H9 (cell line): ENCODE data around the gene SLC6A8. TPM values are rescaled to one million over a fixed set of nuclear protein-coding genes. Genes with fewer than 3 reads are reported as not detected.

Experiments
- DNase-seq: peaks from one replicate; pipeline ENCODE4 v3.0.0-alpha.2; 2017
- H2AFZ ChIP-seq: one replicate; pipeline ENCODE4 v1.6.1; 2013; ENCODE audit warnings: mild to moderate bottlenecking, low read length, control low read depth, moderate library complexity
- H2AK5ac ChIP-seq: 2 replicates; pipeline ENCODE4 v1.6.1; 2013; ENCODE audit warnings: low read length, control low read depth, mixed read lengths; ENCODE audit not compliant: insufficient read length
- H2BK120ac ChIP-seq: one replicate; pipeline ENCODE4 v1.6.1; 2013; ENCODE audit warnings: low read depth, mild to moderate bottlenecking, low read length, control low read depth, inconsistent platforms; ENCODE audit not compliant: poor library complexity, severe bottlenecking
- H2BK12ac ChIP-seq: 2 replicates; pipeline ENCODE4 v1.6.1; 2013; ENCODE audit warnings: low read length, control low read depth, mixed read lengths, low read depth; ENCODE audit not compliant: insufficient read length
- H2BK15ac ChIP-seq: 2 replicates; pipeline ENCODE4 v1.6.1; 2013; ENCODE audit warnings: low read depth, low read length, control low read depth
- H2BK20ac ChIP-seq: one replicate; pipeline ENCODE4 v1.6.1; 2013; ENCODE audit warnings: low read depth, mild to moderate bottlenecking, low read length, control low read depth, inconsistent platforms; ENCODE audit not compliant: poor library complexity, severe bottlenecking
- H2BK5ac ChIP-seq: 2 replicates; pipeline ENCODE4 v1.6.1; 2013; ENCODE audit warnings: low read length, control low read depth, mixed read lengths; ENCODE audit not compliant: insufficient read length
- H3K14ac ChIP-seq: 2 replicates; pipeline ENCODE4 v1.6.1; 2013; ENCODE audit warnings: low read length, control low read depth; ENCODE audit not compliant: insufficient read depth
- H3K18ac ChIP-seq: 2 replicates; pipeline ENCODE4 v1.6.1; 2013; ENCODE audit warnings: low read depth, mild to moderate bottlenecking, mixed read lengths, low read length, control low read depth; ENCODE audit not compliant: insufficient read length
- H3K23ac ChIP-seq: 2 replicates; pipeline ENCODE4 v1.6.1; 2013; ENCODE audit warnings: low read length, control low read depth, mixed read lengths, low read depth; ENCODE audit not compliant: insufficient read length
- H3K23me2 ChIP-seq: 2 replicates; pipeline ENCODE4 v1.6.1; 2013; ENCODE audit warnings: low read depth, mild to moderate bottlenecking, mixed read lengths, low read length, control low read depth; ENCODE audit not compliant: insufficient read length, poor library complexity, severe bottlenecking
- H3K27ac ChIP-seq: 2 replicates; pipeline ENCODE4 v1.5.1; 2013; ENCODE audit warnings: low read length, control low read depth, mixed read lengths, low read depth; ENCODE audit not compliant: insufficient read length
- H3K27me3 ChIP-seq: 2 replicates; pipeline ENCODE4 v1.6.1; 2013; ENCODE audit warnings: low read length, control low read depth, inconsistent platforms; ENCODE audit not compliant: insufficient read depth
- H3K4ac ChIP-seq: 2 replicates; pipeline ENCODE4 v1.6.1; 2013; ENCODE audit warnings: low read depth, mild to moderate bottlenecking, control low read depth, inconsistent platforms, low read length, moderate library complexity
- H3K4me1 ChIP-seq: 2 replicates; pipeline ENCODE4 v1.6.1; 2013; ENCODE audit warnings: low read length, control low read depth, inconsistent platforms; ENCODE audit not compliant: insufficient read depth
- H3K4me2 ChIP-seq: 2 replicates; pipeline ENCODE4 v1.6.1; 2013; ENCODE audit warnings: low read length, control low read depth, mixed read lengths; ENCODE audit not compliant: insufficient read length, insufficient read depth
- H3K56ac ChIP-seq: 2 replicates; pipeline ENCODE4 v1.6.1; 2013; ENCODE audit warnings: low read depth, mild to moderate bottlenecking, mixed read lengths, low read length, control low read depth; ENCODE audit not compliant: insufficient read length
- H3K79me1 ChIP-seq: 2 replicates; pipeline ENCODE4 v1.6.1; 2013; ENCODE audit warnings: low read depth, mild to moderate bottlenecking, moderate library complexity, low read length, control low read depth, inconsistent platforms; ENCODE audit not compliant: insufficient read depth, poor library complexity, severe bottlenecking
- H3K79me2 ChIP-seq: 2 replicates; pipeline ENCODE4 v1.6.1; 2013; ENCODE audit warnings: low read length, control low read depth, inconsistent platforms; ENCODE audit not compliant: insufficient read depth
- H3K9ac ChIP-seq: 2 replicates; pipeline ENCODE4 v1.6.1; 2013; ENCODE audit warnings: low read length, control low read depth, mixed read lengths; ENCODE audit not compliant: insufficient read length; ENCODE audit errors: extremely low read depth
- H3K9me3 ChIP-seq: one replicate; pipeline ENCODE4 v1.6.1; 2013; ENCODE audit warnings: low read depth, low read length, inconsistent platforms; ENCODE audit not compliant: control insufficient read depth
- H3T11ph ChIP-seq: one replicate; pipeline ENCODE4 v1.6.1; 2013; ENCODE audit warnings: mild to moderate bottlenecking, low read length, control low read depth, inconsistent platforms
- H4K20me1 ChIP-seq: one replicate; pipeline ENCODE4 v1.6.1; 2013; ENCODE audit not compliant: control insufficient read depth, insufficient read length, insufficient read depth
- H4K5ac ChIP-seq: 2 replicates; pipeline ENCODE4 v1.6.1; 2013; ENCODE audit warnings: low read depth, mild to moderate bottlenecking, mixed read lengths, low read length, control low read depth; ENCODE audit not compliant: insufficient read length
- H4K8ac ChIP-seq: replicated peaks from 2 replicates; pipeline ENCODE4 v1.6.1; 2013; ENCODE audit warnings: low read length, control low read depth, mixed read lengths, low read depth; ENCODE audit not compliant: insufficient read length
- H4K91ac ChIP-seq: 2 replicates; pipeline ENCODE4 v1.6.1; 2013; ENCODE audit warnings: low read depth, mild to moderate bottlenecking, moderate library complexity, mixed read lengths, low read length, control low read depth; ENCODE audit not compliant: insufficient read length
- H3K27ac Mint-ChIP-seq, 3 experiments: 2 replicates in 2 of 3; 3 replicates in 1 of 3; pipeline ENCODE4 v1.8.0; 2020 to 2021; ENCODE audit warnings: mixed read lengths in 3 of 3, mild to moderate bottlenecking in 1 of 3, moderate library complexity in 1 of 3
- H3K27me3 Mint-ChIP-seq: 2 replicates; pipeline ENCODE4 v1.8.0; 2021; ENCODE audit warnings: low read depth, mild to moderate bottlenecking, moderate library complexity, mixed read lengths
- H3K36me3 Mint-ChIP-seq, 3 experiments: 2 replicates in 2 of 3; 3 replicates in 1 of 3; pipeline ENCODE4 v1.8.0; 2020 to 2021; ENCODE audit warnings: low read depth in 3 of 3, mixed read lengths in 3 of 3; ENCODE audit not compliant: insufficient read depth in 1 of 3
- H3K4me1 Mint-ChIP-seq, 2 experiments: 2 replicates each; pipeline ENCODE4 v1.8.0; 2020; ENCODE audit warnings: mixed read lengths in 2 of 2
- H3K4me3 Mint-ChIP-seq, 2 experiments: 2 replicates in 1 of 2; 3 replicates in 1 of 2; pipeline ENCODE4 v1.8.0; 2020 to 2021; ENCODE audit warnings: mild to moderate bottlenecking in 2 of 2, mixed read lengths in 2 of 2, moderate library complexity in 1 of 2
- H3K9me3 Mint-ChIP-seq, 2 experiments: 2 replicates in 1 of 2; 3 replicates in 1 of 2; pipeline ENCODE4 v1.8.0; 2020; ENCODE audit warnings: mild to moderate bottlenecking in 2 of 2, mixed read lengths in 2 of 2, moderate library complexity in 1 of 2
- WGBS: extraction: QIAGEN DNeasy Blood & Tissue Kit; methylation state at CpG from one replicate; pipeline ENCODE4 v1.1.7; 2013; ENCODE audit warnings: missing lambda C conversion rate, low lambda C conversion rate, mixed read lengths; ENCODE audit not compliant: insufficient read length; ENCODE audit errors: extremely low coverage; 5-methylcytosine and 5-hydroxymethylcytosine counted together
- total RNA-seq: library from RNA; stranded (reverse); gene quantifications from 2 replicates; pipeline ENCODE4 v1.2.1, GENCODE V29; 2021
- TF ChIP-seq, protein P1 (sequence below): fragments of 200-600 bp; sonication (generic); conservative IDR thresholded peaks from 3 replicates; pipeline ENCODE4 v1.8.0; 2021; ENCODE audit warnings: antibody characterized with exemption, mild to moderate bottlenecking

SLC6A8 gene
- total RNA-seq, 1 experiment from 2014 or later: 229 TPM

DNA sequence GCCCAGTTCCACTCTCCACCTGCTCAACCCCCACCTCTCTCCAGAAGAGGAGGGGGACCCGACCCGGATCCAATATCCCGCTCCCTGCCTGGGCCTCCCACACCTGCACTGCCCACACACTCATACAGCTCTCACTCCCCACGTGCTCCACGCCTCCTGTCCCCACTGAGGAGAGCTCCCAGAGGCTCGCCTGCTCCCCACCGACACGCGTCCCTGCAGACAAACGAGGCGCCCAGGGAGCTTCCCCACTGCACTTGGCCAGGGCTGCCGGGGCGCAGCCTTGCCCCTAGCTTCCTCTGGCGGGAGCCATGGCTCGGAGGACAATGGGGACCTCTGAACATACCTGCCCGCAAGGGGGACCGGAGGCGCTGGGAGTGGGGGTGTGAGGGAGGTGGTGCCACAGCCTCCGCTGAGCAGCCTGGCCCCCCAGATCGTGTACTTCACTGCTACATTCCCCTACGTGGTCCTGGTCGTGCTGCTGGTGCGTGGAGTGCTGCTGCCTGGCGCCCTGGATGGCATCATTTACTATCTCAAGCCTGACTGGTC is 5.0 kb downstream of the SLC6A8 start:
- H3K4ac ChIP-seq: no peak overlapping the region
- no peak overlapping the region for H4K91ac ChIP-seq
- no peak overlapping the region for H2AK5ac ChIP-seq
- no peak overlapping the region for H3K4me2 ChIP-seq
- no peak overlapping the region for H2AFZ ChIP-seq
- peaks cover 5% of the 10 kb centered on the region for H4K20me1 ChIP-seq
- TF ChIP-seq, protein P1, sequence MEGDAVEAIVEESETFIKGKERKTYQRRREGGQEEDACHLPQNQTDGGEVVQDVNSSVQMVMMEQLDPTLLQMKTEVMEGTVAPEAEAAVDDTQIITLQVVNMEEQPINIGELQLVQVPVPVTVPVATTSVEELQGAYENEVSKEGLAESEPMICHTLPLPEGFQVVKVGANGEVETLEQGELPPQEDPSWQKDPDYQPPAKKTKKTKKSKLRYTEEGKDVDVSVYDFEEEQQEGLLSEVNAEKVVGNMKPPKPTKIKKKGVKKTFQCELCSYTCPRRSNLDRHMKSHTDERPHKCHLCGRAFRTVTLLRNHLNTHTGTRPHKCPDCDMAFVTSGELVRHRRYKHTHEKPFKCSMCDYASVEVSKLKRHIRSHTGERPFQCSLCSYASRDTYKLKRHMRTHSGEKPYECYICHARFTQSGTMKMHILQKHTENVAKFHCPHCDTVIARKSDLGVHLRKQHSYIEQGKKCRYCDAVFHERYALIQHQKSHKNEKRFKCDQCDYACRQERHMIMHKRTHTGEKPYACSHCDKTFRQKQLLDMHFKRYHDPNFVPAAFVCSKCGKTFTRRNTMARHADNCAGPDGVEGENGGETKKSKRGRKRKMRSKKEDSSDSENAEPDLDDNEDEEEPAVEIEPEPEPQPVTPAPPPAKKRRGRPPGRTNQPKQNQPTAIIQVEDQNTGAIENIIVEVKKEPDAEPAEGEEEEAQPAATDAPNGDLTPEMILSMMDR: no peak
- H3T11ph ChIP-seq: no peak overlapping the region
- Mint-ChIP-seq H3K4me3 (no peak overlapping the region; a peak in 1 of 5 replicates), H3K27ac (peak overlapping the region in 1 of 3 experiments; percentile 92; a peak in 2 of 7 replicates), H3K27me3 (peaks cover 1% of the 10 kb centered on the region; the same call in 1 of the 2 replicates), H3K36me3 (peaks cover 21 to 57% (median 53%) of the 10 kb centered on the region in 3 experiments; a peak in 6 of 7 replicates), H3K4me1 (peaks cover 0 to 8% of the 10 kb centered on the region in 2 experiments; a peak in 2 of 4 replicates), H3K9me3 (peaks cover 35 to 62% of the 10 kb centered on the region in 2 experiments)
- no peak overlapping the region for H3K23ac ChIP-seq
- no peaks in the 10 kb centered on the region for H3K27me3 ChIP-seq
- no peak overlapping the region for H2BK120ac ChIP-seq
- H3K79me2 ChIP-seq: no peaks in the 10 kb centered on the region; the same call in 1 of the 2 replicates
- H3K18ac ChIP-seq: no peak overlapping the region
- no peaks in the 10 kb centered on the region for H3K9me3 ChIP-seq
- H2BK12ac ChIP-seq: no peak overlapping the region
- H3K56ac ChIP-seq: no peak overlapping the region
- no peak overlapping the region for H4K5ac ChIP-seq
- no peak overlapping the region for H3K27ac ChIP-seq
- no peak overlapping the region for H3K14ac ChIP-seq
- DNase-seq: no peak
- WGBS: no CpG with 5 or more reads among the region's 24 CpGs
- H3K9ac ChIP-seq: no peak overlapping the region
- H3K23me2 ChIP-seq: no peaks in the 10 kb centered on the region
- no peak overlapping the region for H2BK20ac ChIP-seq
- no peak overlapping the region for H4K8ac ChIP-seq
- H2BK15ac ChIP-seq: no peak overlapping the region
- no peaks in the 10 kb centered on the region for H3K79me1 ChIP-seq
- no peaks in the 10 kb centered on the region; the same call in 1 of the 2 replicates for H3K4me1 ChIP-seq
- no peak overlapping the region for H2BK5ac ChIP-seq
